ENCODE results near the gene PSME3IP1. TPM values are rescaled to one million over a fixed set of nuclear protein-coding genes. Genes with fewer than 3 reads are reported as not detected.

The PSME3IP1 gene
- total and polyA plus RNA-seq, 2 of the 8 experiments (the other 6 are each of a cell fraction or from before 2014, with no cell fraction given) = 95.1 to 98.3 TPM

DNA sequence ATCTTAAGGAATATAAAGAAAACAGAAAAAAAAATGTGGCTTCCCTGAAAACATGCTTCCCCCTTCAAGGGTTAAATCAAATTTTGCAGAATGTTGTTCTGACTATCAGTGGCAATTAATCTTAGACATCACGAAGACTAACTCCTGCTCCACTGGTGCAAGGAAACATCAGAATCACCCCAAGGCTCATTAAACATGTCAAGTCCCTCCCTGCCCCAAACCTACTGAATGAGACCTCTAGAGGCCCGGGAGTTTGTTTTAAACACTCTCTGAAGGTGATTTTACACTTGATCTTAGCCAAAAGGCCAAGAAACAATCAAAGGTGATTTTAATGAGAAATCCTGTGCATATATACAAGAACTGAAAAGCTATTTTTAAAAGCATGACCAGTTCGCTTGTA lies 18.3 kb downstream of the PSME3IP1 start:
- H3K14ac ChIP-seq (ENCODE audit: insufficient read length) = no peak overlapping the region
- H2BK15ac ChIP-seq (ENCODE audit: low read length) = no peak overlapping the region
- WGBS, 2 experiments (ENCODE audit: extremely low coverage in 1 of 2, insufficient coverage in 1 of 2, insufficient read length in 1 of 2, insufficient replicate concordance in 2 of 2, low coverage in 1 of 2, low lambda C conversion rate in 2 of 2, missing lambda C conversion rate in 1 of 2) = 94% methylated on average over 3 of the region's 3 CpGs; no CpG with 5 or more reads in 1 of the 2 experiments
- no peak overlapping the region for H2BK5ac ChIP-seq (ENCODE audit: low read depth, low read length)
- no peak for FAIRE-seq
- no peak overlapping the region for H2BK12ac ChIP-seq (ENCODE audit: low read depth, low read length)
- no peak overlapping the region for H2BK20ac ChIP-seq (ENCODE audit: low read length)
- H2AK5ac ChIP-seq (ENCODE audit: low read depth, low read length) = no peak overlapping the region
- POLR2A ChIA-PET (ENCODE audit: partially characterized antibody) = no interaction called here
- no peak overlapping the region for H3K9ac ChIP-seq (replicated peaks in 1 of 4; ENCODE audit: extremely low read depth in 1 of 4, low read depth in 3 of 4, low read length in 3 of 4)
- DNase-seq (ENCODE audit: low read depth in 1 of 2, low spot score in 2 of 2) = no peak
- H3K4me3 ChIP-seq (ENCODE audit: extremely low read depth in 1 of 4, insufficient read depth in 2 of 4, low read depth in 3 of 4, low read length in 4 of 4) = no peak overlapping the region
- H3K4me1 ChIP-seq (replicated peaks in 1 of 4; ENCODE audit: control insufficient read depth in 3 of 4, insufficient read depth in 4 of 4, low read length in 3 of 4) = no peaks in the 10 kb centered on the region
- H3K79me1 ChIP-seq (ENCODE audit: low read depth, low read length) = no peaks in the 10 kb centered on the region
- H2BK120ac ChIP-seq (replicated peaks; ENCODE audit: low read depth, low read length) = no peak overlapping the region
- CTCF ChIA-PET (ENCODE audit: partially characterized antibody) = interaction anchor here (0.9 to 1.9 kb wide), 4 partner anchors 11 to 190 kb away, joined by 3 to 10 read pairs (median 4); no protein-coding TSS in a partner anchor
- H3K4ac ChIP-seq (replicated peaks; ENCODE audit: insufficient read length, low read depth, low read length) = no peak overlapping the region
- no peak overlapping the region for H4K8ac ChIP-seq (ENCODE audit: extremely low read depth, insufficient read depth, low read length)
- H3K79me2 ChIP-seq (ENCODE audit: control insufficient read depth in 1 of 2, insufficient read depth in 2 of 2, low read length in 2 of 2) = no peaks in the 10 kb centered on the region
- H3K36me3 ChIP-seq (ENCODE audit: control insufficient read depth in 2 of 4, insufficient read depth in 4 of 4, low read length in 3 of 4) = peaks cover 18 to 76% (median 63%) of the 10 kb centered on the region in 4 experiments
- H4K20me1 ChIP-seq (replicated peaks in 1 of 2; ENCODE audit: control insufficient read depth in 1 of 2, insufficient read depth in 2 of 2, low read length in 2 of 2) = peaks cover 0 to 1% of the 10 kb centered on the region in 2 experiments
- no peak overlapping the region for H4K5ac ChIP-seq (ENCODE audit: insufficient read length, low read depth, low read length)
- H3K27me3 ChIP-seq (replicated peaks in 1 of 4; ENCODE audit: control insufficient read depth in 3 of 4, extremely low read depth in 1 of 4, insufficient read depth in 3 of 4, low read length in 3 of 4) = no peaks in the 10 kb centered on the region
- no peak overlapping the region for H3K56ac ChIP-seq (replicated peaks; ENCODE audit: insufficient read length, low read depth, low read length)
- H3K23me2 ChIP-seq (ENCODE audit: low read depth, low read length) = no peaks in the 10 kb centered on the region
- no peak overlapping the region for H2AFZ ChIP-seq (ENCODE audit: low read length)
- no peak overlapping the region for H3K27ac ChIP-seq (ENCODE audit: low read depth, low read length)
- H3K9me3 ChIP-seq (ENCODE audit: insufficient read depth in 2 of 2, low read depth in 1 of 2, low read length in 1 of 2) = no peaks in the 10 kb centered on the region
- no peak overlapping the region for H3K23ac ChIP-seq (ENCODE audit: insufficient read length)
- no peak overlapping the region for H4K91ac ChIP-seq (replicated peaks; ENCODE audit: insufficient read length, low read length)
- H3K4me2 ChIP-seq (ENCODE audit: insufficient read depth in 1 of 2, low read depth in 2 of 2, low read length in 2 of 2) = no peak overlapping the region
- no peak overlapping the region for H3K18ac ChIP-seq (ENCODE audit: extremely low read depth, low read length)
- no peak for TF ChIP-seq TAF7 (optimal IDR thresholded peaks at IDR 0.05; ENCODE audit: borderline replicate concordance, low read depth, low read length)
- TF ChIP-seq JUND (IDR thresholded peaks at IDR 0.05; ENCODE audit: low read length) = no peak
- TF ChIP-seq TEAD4 (IDR thresholded peaks at IDR 0.05; ENCODE audit: low read depth, low read length) = no peak
